Fibroblast of pulmonary artery (primary cell): Measurements from ENCODE around the gene TNFAIP8L2.

Experiments
- DNase-seq: peaks from one replicate; pipeline ENCODE4 v3.0.0-alpha.2; 2010; ENCODE audit warnings: low read depth
- H3K4me3 ChIP-seq: replicated peaks from 2 replicates; pipeline ENCODE4 v1.5.1; 2011; ENCODE audit warnings: low read depth, mild to moderate bottlenecking, control low read depth, low read length, moderate library complexity
- CTCF ChIP-seq: IDR thresholded peaks from 2 replicates; pipeline ENCODE4 v1.5.1; 2011; ENCODE audit warnings: mild to moderate bottlenecking, control low read depth, low read length, inconsistent platforms; ENCODE audit errors: missing control alignments

TNFAIP8L2 gene

GRCh38 chr1:151137789-151138188, 18.7 kb upstream of the TNFAIP8L2 start:
- TF ChIP-seq CTCF, result no peak
- no peak overlapping the region for H3K4me3 ChIP-seq
- no peak for DNase-seq

GRCh38 chr1:151142411-151143056, 13.9 kb upstream of the TNFAIP8L2 start:
- no peak overlapping the region for H3K4me3 ChIP-seq
- DNase-seq, result no peak
- no peak for TF ChIP-seq CTCF

- no peak for DNase-seq
- no peak for TF ChIP-seq CTCF
- H3K4me3 ChIP-seq, result no peak overlapping the region
Observed at GRCh38 chr1:151143057-151143435, 13.4 kb upstream of the TNFAIP8L2 start.

- no peak for DNase-seq
- H3K4me3 ChIP-seq, result no peak overlapping the region
- no peak for TF ChIP-seq CTCF
Observed at GRCh38 chr1:151143986-151144385, 12.5 kb upstream of the TNFAIP8L2 start.

GRCh38 chr1:151144474-151145303, 11.8 kb upstream of the TNFAIP8L2 start:
- TF ChIP-seq CTCF, result no peak
- peak overlapping the region; percentile 71 for H3K4me3 ChIP-seq

GRCh38 chr1:151145304-151146071, 11.0 kb upstream of the TNFAIP8L2 start:
- DNase-seq, result peak; percentile 13
- no peak for TF ChIP-seq CTCF
- peak overlapping the region; percentile 71 for H3K4me3 ChIP-seq

More at GRCh38 chr1:151144474-151145303, 11.8 kb upstream of the TNFAIP8L2 start:
- DNase-seq, result peak; percentile 20
